NCI-H2029 (cell line): ENCODE measurements around the gene CAPN14.

Source experiments
- DNase-seq: peaks from one replicate; lab custom pipeline; 2025; lab: John Stamatoyannopoulos, UW

Gene CAPN14

DNA sequence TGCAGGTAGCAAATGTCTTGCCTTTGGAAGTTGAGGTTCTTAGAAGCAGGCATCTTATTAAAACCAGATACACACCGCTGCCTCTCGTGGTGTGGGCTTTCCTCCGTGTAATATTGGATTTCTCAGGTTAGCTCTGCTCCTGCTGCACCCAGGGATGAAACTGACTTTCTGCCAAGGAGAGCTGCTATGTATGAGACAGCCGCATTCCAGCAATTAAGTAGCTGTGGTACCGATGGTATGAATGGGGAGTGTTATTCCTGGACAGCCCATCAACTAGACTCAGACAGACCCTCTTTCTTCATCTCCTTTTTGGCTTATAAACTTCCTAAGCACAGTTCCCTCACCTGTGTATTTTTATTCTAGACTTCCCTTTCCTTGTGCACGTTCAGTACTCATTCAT, 9.8 kb upstream of the CAPN14 start:
- DNase-seq: no peak

DNA sequence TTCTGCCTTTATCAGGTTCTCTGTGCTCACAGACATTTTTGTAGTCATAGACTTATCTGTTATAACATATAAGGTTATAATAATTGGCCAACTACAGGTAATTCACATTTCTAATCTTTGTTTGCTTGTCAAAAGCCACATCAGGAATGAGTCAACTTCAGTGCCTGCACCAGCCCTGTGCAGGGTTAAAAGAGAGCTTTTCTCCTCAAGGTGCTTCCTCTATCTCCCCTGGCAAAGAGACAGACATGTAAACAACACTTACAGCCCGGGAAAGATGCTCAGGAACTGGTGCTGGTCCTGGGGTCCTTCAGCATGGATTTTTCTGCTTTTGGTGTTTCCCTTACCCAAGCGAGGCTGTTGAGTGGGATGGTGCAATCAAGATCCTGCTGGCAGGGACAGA, 9.0 kb upstream of the CAPN14 start:
- no peak for DNase-seq

DNA sequence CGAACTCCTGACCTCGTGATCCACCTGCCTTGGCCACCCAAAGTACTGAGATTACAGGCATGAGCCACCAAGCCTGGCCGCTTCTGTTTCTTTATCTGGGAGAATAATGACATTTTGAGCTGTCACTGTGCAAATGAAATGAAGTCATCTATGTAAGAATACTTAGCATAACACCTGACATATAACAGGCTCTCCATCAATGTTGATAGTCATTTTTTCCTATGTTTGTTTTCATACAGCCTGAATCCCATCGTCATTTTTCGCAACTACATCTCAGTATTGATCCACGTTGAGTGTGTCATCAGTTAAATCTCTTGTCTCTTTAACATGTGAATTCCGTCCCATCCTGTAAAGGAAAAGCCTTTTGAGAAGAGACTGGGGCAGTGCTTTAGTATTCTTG, 6.4 kb upstream of the CAPN14 start:
- no peak for DNase-seq

DNA sequence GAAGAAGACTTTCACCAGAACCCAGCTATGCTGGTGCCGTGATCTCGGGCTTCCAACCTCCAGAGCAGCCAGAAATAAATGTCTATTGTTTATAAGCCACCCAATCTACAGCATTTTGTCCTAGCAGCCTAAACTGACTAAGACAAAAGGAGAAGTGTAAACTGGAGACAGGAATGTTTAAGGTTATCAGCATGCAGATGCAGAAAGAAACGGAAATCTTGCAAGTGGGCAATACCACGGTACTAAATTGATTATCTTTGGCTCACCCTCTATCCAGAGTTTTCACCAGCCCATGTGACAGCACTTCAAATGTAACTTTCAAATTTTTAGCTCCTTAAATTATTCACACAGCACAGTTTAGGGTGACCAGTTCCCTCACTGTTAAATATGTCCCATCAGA, 5.7 kb upstream of the CAPN14 start:
- no peak for DNase-seq

DNA sequence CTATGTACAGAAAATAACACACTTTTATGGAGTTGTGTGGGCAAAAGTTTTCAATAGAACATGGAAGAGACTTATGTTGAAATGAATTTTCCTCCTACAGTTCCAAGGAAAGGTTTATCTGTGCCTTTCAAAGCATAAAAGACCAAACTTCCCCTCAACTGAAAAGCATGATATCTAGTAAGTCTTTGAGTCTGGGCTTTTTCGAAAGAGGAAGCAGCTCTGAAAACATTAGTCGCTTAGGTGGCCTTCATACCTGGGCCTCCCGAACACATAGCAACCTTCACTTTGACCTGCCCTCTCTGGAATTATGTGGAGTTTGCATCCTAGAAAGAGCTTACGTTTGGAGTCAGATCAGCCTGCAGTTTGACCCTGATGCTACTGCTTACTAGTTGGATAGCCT, 4.8 kb upstream of the CAPN14 start:
- DNase-seq: no peak

DNA sequence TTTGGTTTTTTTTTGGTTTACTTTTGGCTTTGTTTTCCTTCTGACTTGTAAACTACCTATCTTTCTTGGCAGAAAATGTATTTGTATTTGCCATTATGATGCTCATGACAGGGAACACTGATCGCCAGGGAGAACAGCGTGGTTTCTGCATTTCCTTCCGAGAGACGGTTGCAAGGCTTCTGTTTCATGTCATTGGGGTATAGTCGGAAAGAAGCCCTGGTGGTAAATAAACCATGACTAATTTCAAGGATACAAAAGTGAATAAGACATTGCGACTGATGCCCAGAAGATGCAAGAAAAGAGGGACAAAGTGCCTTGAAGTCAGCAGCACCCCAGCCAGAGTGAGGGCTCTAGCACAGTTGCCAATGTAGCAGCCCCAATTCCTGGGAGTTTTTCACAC, 4.2 kb upstream of the CAPN14 start:
- no peak for DNase-seq

DNA sequence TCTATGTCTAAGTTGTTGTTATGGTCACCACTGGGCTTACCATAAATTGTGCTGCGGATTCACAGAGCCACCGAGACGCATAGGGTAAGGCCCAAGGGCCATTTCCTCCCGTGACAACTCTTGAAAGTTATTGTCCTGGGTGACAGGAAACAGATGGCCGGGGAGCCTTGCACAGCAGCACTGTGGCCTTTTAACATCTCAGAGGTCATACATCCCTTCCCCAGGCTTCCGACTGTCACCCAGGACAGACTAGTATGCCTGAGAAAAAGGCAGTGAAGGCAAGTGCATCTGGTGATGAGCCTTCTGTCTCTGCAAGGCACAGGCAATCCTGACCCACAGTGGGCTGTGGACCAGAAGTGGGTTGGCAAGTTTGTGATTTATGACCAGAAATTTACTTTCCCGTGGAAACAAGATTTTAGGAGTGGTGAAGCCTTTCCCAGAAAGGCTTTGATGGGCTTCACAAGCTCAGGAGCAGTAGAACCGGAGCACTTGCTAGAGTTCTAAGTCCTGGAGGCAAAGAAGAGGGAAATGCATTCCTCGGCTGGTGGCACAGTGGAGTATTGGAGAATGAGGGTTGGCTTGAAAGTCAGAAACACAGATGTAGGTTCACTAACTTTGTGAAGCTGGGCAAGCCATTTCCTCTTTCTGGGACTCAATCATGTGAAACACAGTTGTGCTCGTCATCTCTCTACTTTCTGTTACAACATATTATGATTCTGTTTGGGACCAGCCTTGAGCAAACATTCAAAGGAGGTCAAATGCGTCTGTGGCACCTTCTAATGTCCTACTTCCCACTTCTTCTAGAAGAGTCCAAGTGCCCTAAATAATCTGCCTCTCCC, 2.0 kb upstream of the CAPN14 start:
- DNase-seq: no peak

DNA sequence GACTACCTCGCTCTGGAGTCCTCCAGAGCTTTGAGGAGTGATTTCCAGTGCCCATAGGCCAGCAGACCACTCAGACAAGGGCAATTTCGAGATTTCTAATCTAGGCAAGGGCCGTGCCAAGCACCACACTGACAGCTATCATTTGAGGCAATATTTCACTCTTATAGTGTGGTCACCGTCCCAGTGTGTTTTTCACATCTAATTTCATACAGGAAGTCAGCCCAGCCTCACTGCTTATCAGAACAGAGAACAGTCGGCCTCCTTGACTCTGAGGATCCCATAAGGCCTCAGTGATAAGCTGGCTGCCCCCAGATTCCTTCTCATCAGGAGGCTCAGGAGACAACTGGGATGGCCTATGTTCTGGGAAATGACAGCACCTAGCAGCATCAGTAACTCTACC, 581 bp downstream of the CAPN14 start:
- DNase-seq: no peak

DNA sequence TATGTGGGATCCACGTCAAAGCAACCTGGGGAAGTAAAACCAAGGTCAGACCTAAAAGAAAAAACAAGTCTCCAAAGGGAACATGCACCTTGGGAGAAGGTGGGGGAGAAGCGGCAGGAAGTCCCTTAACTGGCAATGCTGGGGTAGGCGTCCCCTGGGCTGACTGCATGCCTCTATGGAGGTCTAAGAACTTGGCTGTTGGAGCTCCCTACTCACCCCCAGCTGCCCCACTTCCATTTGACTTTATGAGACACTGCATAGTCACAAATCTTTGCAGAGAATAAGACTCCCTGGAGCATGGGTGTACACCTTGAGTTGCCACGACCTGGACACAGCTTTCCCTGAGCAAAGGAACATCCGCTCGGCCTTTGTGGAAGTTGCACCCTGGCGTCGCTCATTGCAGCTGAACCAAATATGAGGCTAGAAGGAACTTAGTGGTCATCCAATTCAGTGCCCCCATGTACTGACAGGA, 2.8 kb downstream of the CAPN14 start:
- DNase-seq: no peak

DNA sequence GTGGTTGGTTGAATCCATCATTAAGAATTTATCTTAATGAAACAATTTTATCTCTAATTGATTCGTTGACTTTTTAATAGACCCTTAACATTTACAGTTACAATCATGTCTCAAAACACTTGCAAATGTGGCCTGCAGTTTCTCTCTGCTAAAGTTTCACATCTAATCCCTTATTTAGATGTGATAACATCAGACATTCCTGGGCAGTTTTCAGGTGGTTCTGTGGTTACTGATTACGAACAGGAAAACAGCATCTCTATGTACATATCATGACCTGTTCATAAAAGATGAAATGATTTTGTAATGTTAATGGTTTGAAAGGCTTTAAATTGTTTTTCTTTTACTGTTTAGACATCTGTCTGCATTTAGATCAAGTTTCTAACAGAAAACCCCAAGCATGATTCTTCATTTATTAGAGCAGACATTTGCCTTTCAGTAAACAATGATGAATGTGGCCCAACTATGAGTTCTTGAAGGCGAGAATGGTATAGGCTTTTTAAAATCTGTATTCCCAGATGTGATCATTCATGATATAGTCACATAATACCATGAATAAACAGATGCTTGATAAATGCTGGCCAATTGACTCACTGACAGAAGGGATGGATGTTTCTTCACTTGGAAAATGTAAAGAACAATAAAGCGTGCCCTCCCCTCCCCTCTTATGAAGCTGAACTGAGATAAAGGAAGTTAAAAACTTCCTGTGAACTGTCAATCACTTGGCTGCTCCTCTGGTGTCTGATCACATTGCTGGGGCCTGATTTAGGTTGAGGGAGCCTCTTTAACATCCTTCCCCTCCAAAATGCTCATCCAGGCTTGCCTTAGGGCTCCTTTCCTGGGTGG, 3.5 kb downstream of the CAPN14 start:
- DNase-seq: no peak

DNA sequence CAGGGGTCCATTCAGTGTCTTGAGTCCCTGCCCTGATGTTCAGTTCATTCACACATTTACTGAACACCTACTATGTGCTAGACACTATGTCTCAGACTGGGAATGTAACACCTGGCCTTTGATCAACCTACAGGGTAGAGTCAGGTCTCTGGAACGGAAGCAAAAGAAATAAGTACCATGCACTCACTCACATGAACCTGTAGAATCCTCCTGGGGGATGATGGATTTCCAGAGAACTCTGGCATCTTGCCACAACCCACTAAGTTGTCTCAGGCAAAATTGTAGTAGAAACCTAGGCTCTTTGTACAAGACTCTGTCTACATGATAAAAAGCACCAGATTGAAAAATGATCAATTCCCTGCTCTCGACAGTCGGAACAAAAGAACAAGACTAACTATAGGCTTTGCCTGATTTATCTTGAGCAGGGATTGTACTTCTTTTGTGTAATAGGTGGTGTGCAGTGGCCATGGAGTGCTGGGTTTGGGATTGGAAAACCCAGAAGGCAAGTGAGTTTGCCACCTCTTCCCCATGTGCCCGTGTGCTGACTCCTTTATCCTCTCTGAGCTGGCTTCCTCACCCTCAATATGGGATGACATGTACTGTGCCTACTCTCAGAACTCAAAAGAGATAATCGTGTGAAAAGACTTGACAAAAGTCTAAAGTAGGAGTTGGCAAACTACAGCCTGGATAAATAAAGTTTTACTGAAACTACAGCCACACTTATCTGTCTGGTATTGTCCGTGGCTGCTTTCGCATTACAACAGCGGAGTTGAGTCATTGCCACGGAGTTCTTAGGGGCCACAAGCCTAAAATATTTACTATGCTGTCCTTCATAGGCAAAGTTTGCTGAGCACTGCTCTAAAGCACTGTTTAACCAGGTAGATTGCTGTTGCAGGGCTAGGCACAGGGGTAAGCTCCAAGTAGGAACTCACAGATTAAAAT, 4.4 kb downstream of the CAPN14 start:
- DNase-seq: no peak

DNA sequence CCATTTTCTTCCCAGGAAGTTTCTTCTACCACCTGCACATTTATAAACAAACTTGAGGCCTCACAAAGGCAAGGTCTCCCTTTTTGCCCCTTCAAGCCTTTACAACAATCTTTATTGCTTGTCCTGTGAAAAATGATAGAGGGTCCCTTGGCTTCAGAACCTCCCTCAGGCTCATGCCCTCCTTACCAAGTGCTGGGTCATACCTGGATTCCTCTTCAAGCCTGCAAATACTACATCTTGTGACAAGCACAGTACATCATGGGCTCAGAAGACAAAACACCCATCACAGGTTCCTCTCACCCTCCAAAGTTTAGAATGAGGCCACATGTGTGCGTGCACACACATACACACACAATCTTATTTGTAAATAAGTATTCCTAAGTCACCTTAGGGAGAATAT, 9.1 kb downstream of the CAPN14 start:
- DNase-seq: no peak

DNA sequence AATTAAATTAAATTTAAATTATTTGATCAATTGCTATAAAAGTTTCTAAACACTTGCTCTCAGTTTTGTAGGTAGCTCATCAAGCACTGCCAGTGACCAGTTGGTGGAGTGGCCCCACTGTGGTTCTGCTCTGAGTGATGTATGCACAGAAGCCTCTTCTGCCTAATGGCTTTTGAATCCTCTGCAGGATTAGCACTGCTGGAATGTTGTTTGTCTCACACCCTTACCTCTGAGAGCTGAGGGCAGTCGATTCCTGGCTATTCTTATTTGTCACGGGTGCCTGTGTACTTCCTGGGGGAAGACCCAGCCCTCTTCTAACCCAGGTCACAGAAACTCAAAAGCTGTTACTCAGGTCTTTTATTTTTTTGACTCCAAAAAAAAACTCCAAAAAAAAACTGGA, 9.5 kb downstream of the CAPN14 start:
- no peak for DNase-seq

DNA sequence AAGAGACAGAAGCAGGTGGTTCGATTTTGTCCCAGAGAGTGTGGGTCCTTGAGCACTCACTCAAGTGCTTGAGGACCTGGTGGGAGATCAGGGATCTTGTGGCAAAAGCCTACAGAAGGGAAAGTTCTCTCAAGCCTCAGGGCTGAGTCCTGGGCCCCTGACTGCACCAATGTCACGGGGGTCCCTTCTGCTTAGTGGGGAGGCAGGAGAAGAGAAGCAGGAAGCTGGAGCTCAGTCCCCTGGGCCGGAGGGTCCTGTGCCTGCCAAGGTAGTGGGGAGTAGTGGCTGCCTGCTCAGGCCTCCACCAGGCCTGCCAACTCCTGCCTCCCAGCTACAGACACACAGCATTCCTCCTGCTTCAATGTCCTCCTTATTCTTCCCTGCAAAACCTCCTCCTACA, 11.7 kb downstream of the CAPN14 start:
- DNase-seq: no peak

DNA sequence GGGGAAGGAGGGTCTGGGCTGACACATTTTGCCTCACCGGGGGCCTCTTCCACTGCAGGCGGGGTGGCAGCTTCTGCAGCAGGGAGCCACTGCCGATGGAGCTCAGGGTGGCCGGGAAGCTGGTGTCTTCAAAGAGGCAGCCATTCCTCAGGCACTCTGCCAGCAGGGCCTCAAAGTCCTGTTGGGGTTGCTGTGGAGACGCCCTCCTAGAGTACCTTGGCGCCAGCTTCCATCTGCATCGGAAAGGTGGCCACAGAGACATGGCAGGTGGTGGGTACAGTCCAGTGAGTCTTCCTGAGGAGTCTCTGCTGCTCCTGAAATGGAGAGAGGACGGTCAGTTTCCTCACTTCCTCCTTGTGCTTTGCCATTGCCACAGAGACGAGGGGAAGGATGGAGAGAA, 12.1 kb downstream of the CAPN14 start:
- no peak for DNase-seq

DNA sequence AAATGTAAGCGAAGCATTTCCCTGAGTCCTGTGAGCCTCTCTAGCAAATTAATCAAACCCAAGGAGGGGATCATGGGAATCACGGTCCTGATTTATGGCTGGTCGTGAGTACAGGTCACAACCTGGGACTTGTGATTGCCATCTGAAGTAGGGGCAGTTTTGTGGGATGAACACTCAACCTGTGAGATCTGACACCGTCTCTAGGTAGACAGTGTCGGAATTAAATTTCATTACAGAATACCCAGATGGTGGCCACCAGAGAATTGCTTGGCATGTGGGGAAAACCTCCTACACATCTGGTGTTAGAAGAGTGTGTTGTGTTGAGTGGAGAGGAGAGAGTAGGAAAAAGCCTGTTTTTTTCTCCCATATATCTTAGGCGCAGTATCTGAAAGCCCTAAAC, 12.5 kb downstream of the CAPN14 start:
- no peak for DNase-seq

DNA sequence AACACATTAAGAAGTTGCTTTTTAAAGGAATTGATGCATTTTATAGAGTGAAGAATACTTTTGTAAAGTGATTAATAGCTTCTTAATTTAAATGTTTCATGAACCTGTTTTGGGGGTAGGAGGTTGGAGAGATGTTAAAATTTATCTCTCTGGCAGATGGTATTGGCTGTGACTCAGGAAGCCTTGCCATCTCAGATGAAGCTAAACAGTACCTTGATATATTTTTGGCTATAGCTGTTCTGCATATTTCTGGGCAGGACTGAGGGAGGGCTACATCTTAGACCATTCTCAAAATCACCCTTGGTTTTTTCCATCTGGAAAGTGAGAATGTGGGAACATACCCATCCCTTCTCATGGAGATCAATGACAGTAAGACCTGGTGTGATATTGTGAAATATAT, 13.4 kb downstream of the CAPN14 start:
- no peak for DNase-seq

DNA sequence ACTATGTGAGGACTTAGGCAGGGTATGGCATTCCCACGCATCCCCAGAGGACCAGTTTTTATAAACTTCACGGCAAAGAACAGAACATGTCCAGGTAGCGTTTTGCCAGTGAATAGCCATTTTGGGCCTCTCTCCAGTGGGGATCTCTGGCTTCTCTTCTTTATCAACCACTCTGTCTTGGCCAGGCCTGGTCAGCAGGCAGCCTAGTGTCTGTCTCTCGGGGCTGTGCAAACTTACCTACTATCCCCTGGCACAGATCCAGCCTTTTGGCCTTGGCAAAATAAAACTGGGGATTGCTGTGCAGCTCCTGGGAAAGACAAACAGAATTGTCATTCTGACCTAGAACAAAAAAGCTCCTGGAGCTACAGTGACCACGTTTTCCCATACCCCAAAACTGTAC, 14.5 kb downstream of the CAPN14 start:
- DNase-seq: no peak

DNA sequence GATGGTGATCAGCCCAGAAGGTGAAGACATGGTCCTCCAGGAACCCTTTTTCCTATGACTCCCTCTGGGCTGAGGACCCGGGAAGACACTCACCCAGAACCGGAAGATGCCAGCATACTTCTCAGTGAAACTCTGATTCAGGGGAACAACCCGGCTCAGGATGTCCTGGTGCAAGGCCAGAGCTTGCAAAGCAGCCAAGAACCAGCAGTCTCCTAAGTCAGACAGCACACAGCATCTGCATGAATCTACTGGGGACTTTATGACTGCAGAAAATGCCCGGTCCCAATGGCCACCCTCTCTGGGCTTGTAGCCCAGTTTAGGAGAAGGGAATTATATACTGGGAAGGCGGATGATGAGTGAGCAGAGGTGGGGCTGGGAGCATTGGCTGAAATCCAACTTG, 15.3 kb downstream of the CAPN14 start:
- no peak for DNase-seq

DNA sequence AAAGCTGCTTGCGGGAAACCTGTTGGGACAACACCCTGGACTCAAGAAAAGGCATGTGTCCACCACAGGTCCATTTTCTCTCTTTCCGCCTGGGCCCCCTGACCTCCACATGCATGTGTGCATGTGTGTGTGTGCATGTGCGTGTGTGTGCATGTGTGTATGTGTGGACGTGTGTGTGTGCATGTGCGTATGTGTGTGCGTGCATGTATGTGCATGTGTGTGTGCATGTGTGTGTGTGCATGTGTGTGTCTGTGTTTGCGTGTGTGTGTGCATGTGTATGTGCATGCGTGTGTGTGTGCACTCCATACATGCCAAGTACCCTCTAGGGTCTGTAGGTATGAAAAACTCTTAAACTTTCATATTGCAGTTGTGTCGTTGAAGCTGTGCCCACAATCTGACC, 16.3 kb downstream of the CAPN14 start:
- DNase-seq: no peak

DNA sequence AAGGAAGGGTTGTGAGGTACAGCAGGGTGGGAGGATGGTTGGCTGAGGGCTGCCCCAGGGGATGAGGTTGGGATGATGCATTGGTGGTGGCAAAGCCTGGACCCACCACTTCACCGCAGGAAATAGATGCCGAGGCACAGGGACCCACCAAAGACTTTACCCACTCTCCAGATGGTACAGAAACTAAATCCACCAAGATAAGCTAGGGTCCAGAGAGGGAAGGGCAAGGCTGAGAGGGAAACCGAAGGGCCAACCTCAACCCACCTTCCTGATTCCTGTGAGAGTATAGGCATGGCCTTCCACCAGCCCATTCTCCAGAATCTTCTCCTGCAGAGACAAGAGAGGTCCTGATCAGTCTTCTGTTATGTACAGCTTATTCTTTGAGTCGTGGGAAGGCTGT, 18.1 kb downstream of the CAPN14 start:
- DNase-seq: no peak

DNA sequence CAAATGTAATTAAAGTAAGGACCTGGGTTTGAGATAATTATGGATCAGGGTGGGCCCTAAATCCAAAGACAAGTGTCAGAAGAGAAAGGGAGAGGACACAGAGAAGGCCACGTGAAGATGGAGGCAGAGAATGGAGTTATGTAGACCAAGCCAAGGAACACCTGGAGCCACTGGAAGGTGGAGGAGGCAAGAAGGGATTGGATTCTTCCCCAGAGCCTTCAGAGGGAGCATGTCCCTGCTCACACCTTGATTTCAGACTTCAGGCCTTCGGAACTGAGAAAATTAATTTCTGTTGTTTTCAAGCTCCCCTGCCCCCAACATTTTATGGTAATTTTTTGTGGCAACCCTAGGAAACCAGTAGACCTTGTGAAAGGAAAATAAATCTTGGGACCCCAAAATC, 19.6 kb downstream of the CAPN14 start:
- DNase-seq: no peak
